ENCODE data around the gene CIDEA. TPM values are rescaled to one million over a fixed set of nuclear protein-coding genes. Genes with fewer than 3 reads are reported as not detected.

The CIDEA gene
- total RNA-seq, 1 experiment from 2014 or later, result not detected

- no peaks in the 10 kb centered on the region for H3K36me3 Mint-ChIP-seq (ENCODE audit: insufficient read depth, unreplicated experiment)
- no peaks in the 10 kb centered on the region for H3K4me1 Mint-ChIP-seq (ENCODE audit: low read depth, unreplicated experiment)
- Histone ChIP-seq H3K4me3 (ENCODE audit: low read depth, low read length) (no peak overlapping the region), H3K9me3 (no peaks in the 10 kb centered on the region), H3K36me3 (ENCODE audit: control insufficient read depth, insufficient read depth, low read length) (no peaks in the 10 kb centered on the region), H3K4me1 (peaks cover 17% of the 10 kb centered on the region), H3K27me3 (replicated peaks; ENCODE audit: control insufficient read depth, insufficient read depth, low read length) (no peaks in the 10 kb centered on the region)
- H3K4me3 Mint-ChIP-seq (ENCODE audit: unreplicated experiment), result no peak overlapping the region
- peak in 1 of 2 experiments; percentile 47 for DNase-seq
- ChIA-PET POLR2A (no interaction called here), CTCF (interaction anchor here (0.6 to 1.8 kb wide), 3 partner anchors 16 to 72 kb away, joined by 3 to 17 read pairs (median 4); no protein-coding TSS in a partner anchor)
- no peaks in the 10 kb centered on the region for H3K9me3 Mint-ChIP-seq (ENCODE audit: unreplicated experiment)
- no peak for TF ChIP-seq CTCF (IDR thresholded peaks at IDR 0.05; ENCODE audit: insufficient read depth in 1 of 2, low read depth in 1 of 2, low read length in 1 of 2, severe bottlenecking in 1 of 2, unreplicated experiment in 1 of 2)
- peak overlapping the region; percentile 14 for H3K27ac Mint-ChIP-seq (ENCODE audit: unreplicated experiment)
- intact Hi-C loops (cut with micrococcal nuclease; ENCODE audit: unreplicated experiment), result loop anchor here (1.0 kb wide), 1 partner anchor 18 kb away; no protein-coding TSS in a partner anchor
- no peaks in the 10 kb centered on the region for H3K27me3 Mint-ChIP-seq (ENCODE audit: insufficient read depth, unreplicated experiment)
- no TSS peak for BruUV-seq (replicated peaks)
These were observed 1.5 kb downstream of the CIDEA start for GRCh38 chr18:12255626-12256026.

- H3K27me3 ChIP-seq (replicated peaks; ENCODE audit: control insufficient read depth, insufficient read depth, low read length), result no peaks in the 10 kb centered on the region
These were observed 2.8 kb downstream of the CIDEA start for GRCh38 chr18:12256951-12257350.

GRCh38 chr18:12257996-12258718 lies 4.0 kb downstream of the CIDEA start:
- Histone ChIP-seq H3K4me3 (ENCODE audit: low read depth, low read length) (no peak overlapping the region), H3K9me3 (no peaks in the 10 kb centered on the region), H3K27me3 (replicated peaks; ENCODE audit: control insufficient read depth, insufficient read depth, low read length) (no peaks in the 10 kb centered on the region), H3K4me1 (peaks cover 17% of the 10 kb centered on the region), H3K36me3 (ENCODE audit: control insufficient read depth, insufficient read depth, low read length) (no peaks in the 10 kb centered on the region)
- Mint-ChIP-seq H3K36me3 (ENCODE audit: insufficient read depth, unreplicated experiment) (no peaks in the 10 kb centered on the region), H3K4me1 (ENCODE audit: low read depth, unreplicated experiment) (no peaks in the 10 kb centered on the region), H3K9me3 (ENCODE audit: unreplicated experiment) (no peaks in the 10 kb centered on the region), H3K4me3 (ENCODE audit: unreplicated experiment) (no peak overlapping the region), H3K27me3 (ENCODE audit: insufficient read depth, unreplicated experiment) (peaks cover 5% of the 10 kb centered on the region), H3K27ac (ENCODE audit: unreplicated experiment) (no peak overlapping the region)
- no peak for TF ChIP-seq CTCF (IDR thresholded peaks at IDR 0.05; ENCODE audit: insufficient read depth in 1 of 2, low read depth in 1 of 2, low read length in 1 of 2, severe bottlenecking in 1 of 2, unreplicated experiment in 1 of 2)
- POLR2A ChIA-PET, result no interaction called here
- CTCF ChIA-PET, result no interaction called here
- intact Hi-C loops (cut with micrococcal nuclease; ENCODE audit: unreplicated experiment), result no loop called here
- no peak for DNase-seq
- no TSS peak for BruUV-seq (replicated peaks)

More at GRCh38 chr18:12256951-12257350, 2.8 kb downstream of the CIDEA start:
- H3K4me3 ChIP-seq (ENCODE audit: low read depth, low read length), result no peak overlapping the region
- H3K27ac Mint-ChIP-seq (ENCODE audit: unreplicated experiment), result no peak overlapping the region
- no peaks in the 10 kb centered on the region for H3K4me1 Mint-ChIP-seq (ENCODE audit: low read depth, unreplicated experiment)
- no peak overlapping the region for H3K4me3 Mint-ChIP-seq (ENCODE audit: unreplicated experiment)
- intact Hi-C loops (cut with micrococcal nuclease; ENCODE audit: unreplicated experiment), result no loop called here
- H3K4me1 ChIP-seq, result peaks cover 17% of the 10 kb centered on the region
- no peaks in the 10 kb centered on the region for H3K36me3 ChIP-seq (ENCODE audit: control insufficient read depth, insufficient read depth, low read length)
- no peaks in the 10 kb centered on the region for H3K36me3 Mint-ChIP-seq (ENCODE audit: insufficient read depth, unreplicated experiment)
- DNase-seq, result no peak
- H3K9me3 ChIP-seq, result no peaks in the 10 kb centered on the region
- no peaks in the 10 kb centered on the region for H3K27me3 Mint-ChIP-seq (ENCODE audit: insufficient read depth, unreplicated experiment)
- no peaks in the 10 kb centered on the region for H3K9me3 Mint-ChIP-seq (ENCODE audit: unreplicated experiment)
- no TSS peak for BruUV-seq (replicated peaks)
- TF ChIP-seq CTCF (IDR thresholded peaks at IDR 0.05; ENCODE audit: insufficient read depth in 1 of 2, low read depth in 1 of 2, low read length in 1 of 2, severe bottlenecking in 1 of 2, unreplicated experiment in 1 of 2), result no peak
- CTCF ChIA-PET, result interaction anchor here (1.8 kb wide), 1 partner anchor 15 kb away, joined by 17 read pairs; no protein-coding TSS in a partner anchor
- POLR2A ChIA-PET, result interaction anchor here (0.5 kb wide), 1 partner anchor 15 kb away, joined by 3 read pairs; no protein-coding TSS in a partner anchor
